ENCODE results near the gene RNF103. TPM values are rescaled to one million over a fixed set of nuclear protein-coding genes. Genes with fewer than 3 reads are reported as not detected.
A peak's percentile ranks its signal among the peaks of the same experiment; 100 is the strongest.

The RNF103 gene
- total and polyA plus RNA-seq, 2 of the 13 experiments (the other 11 are each of a cell fraction or from before 2014, with no cell fraction given), result 19.8 to 21.1 TPM

GRCh38 chr2:86562485-86562921, 61.2 kb downstream of the RNF103 start:
- Histone ChIP-seq H3K9me3 (ENCODE audit: low read length) (peaks cover 16% of the 10 kb centered on the region), H3K27ac (ENCODE audit: extremely low read length, insufficient read depth, low read length) (peak overlapping the region; percentile 97), H3K4me2 (ENCODE audit: low read depth, low read length) (peak overlapping the region; percentile 94), H3K4me1 (ENCODE audit: insufficient read depth, low read length) (peaks cover 40% of the 10 kb centered on the region), H4K20me1 (ENCODE audit: insufficient read depth, low read length) (no peaks in the 10 kb centered on the region), H3K9ac (ENCODE audit: insufficient read depth, low read depth, low read length) (peak overlapping the region; percentile 99), H3K27me3 (ENCODE audit: control insufficient read depth in 1 of 2, insufficient read depth in 2 of 2, low read length in 2 of 2) (no peaks in the 10 kb centered on the region; a peak in 1 of 5 replicates), H2AFZ (ENCODE audit: low read length) (peak overlapping the region; percentile 58), H3K4me3 (replicated peaks in 1 of 3; ENCODE audit: insufficient read depth in 1 of 3, low read depth in 2 of 3, low read length in 3 of 3) (peak overlapping the region; percentile 75 to 91 (median 88)), H3K36me3 (replicated peaks in 1 of 2; ENCODE audit: control insufficient read depth in 1 of 2, insufficient read depth in 2 of 2, low read length in 2 of 2) (no peaks in the 10 kb centered on the region), H3K79me2 (ENCODE audit: insufficient read depth, low read length) (peaks cover 40% of the 10 kb centered on the region)
- CTCF ChIA-PET (ENCODE audit: low intra/inter-chr PET ratio, low total read pairs), result no interaction called here
- intact Hi-C loops (cut with micrococcal nuclease; ENCODE audit: unreplicated experiment) (loop anchor here (5.0 kb wide), 1 partner anchor 60 kb away; the partner anchor contains the start of gene RNF103), in situ Hi-C loops (cut with HindIII; ENCODE audit: extremely low pct_ligation_motif_present, low pct_unique_long_range_greater_than_20kb) (no loop called here)
- ATAC-seq (no peak; the same call in 1 of the 3 replicates), DNase-seq (ENCODE audit: low spot score) (no peak), FAIRE-seq (no peak)
- no TSS peak for BruUV-seq (replicated peaks)
- POLR2A ChIA-PET, result interaction anchor here (0.7 to 3.2 kb wide), 4 partner anchors 10 to 121 kb away, joined by 3 to 14 read pairs (median 4); partner anchors contain the start of gene KDM3A
- under 1% methylated on average over 12 of the region's 16 CpGs for WGBS (ENCODE audit: low lambda C conversion rate)
- TF ChIP-seq ZNF124 (CRISPR knock-in tag; IDR thresholded peaks at IDR 0.05) (no peak), DPF2 (CRISPR knock-in tag; IDR thresholded peaks at IDR 0.05; ENCODE audit: borderline replicate concordance, low read depth) (0 out of 2 replicates have a peak, but pooled peaks have one; percentile 51), ZBTB42 (CRISPR knock-in tag; IDR thresholded peaks at IDR 0.05) (peak; percentile 40; the same call in 1 of the 2 replicates), SMAD1 (CRISPR knock-in tag; IDR thresholded peaks at IDR 0.05; ENCODE audit: borderline replicate concordance, low read depth) (0 out of 2 replicates have a peak, but pooled peaks have one; percentile 37), SMYD3 (CRISPR knock-in tag; IDR thresholded peaks at IDR 0.05) (no peak), ZNF646 (CRISPR knock-in tag; IDR thresholded peaks at IDR 0.05) (no peak), ZBTB39 (CRISPR knock-in tag; IDR thresholded peaks at IDR 0.05) (0 out of 2 replicates have a peak, but pooled peaks have one; percentile 51), MLX (CRISPR knock-in tag; IDR thresholded peaks at IDR 0.05) (0 out of 2 replicates have a peak, but pooled peaks have one; percentile 17), MATR3 (CRISPR knock-in tag; IDR thresholded peaks at IDR 0.05) (no peak), RFX5 (IDR thresholded peaks at IDR 0.05; ENCODE audit: low read depth, low read length) (no peak), THRA (CRISPR knock-in tag; IDR thresholded peaks at IDR 0.05; ENCODE audit: borderline replicate concordance) (no peak), ZNF138 (CRISPR knock-in tag; IDR thresholded peaks at IDR 0.05; ENCODE audit: low read depth) (0 out of 2 replicates have a peak, but pooled peaks have one; percentile 1), HCFC1 (IDR thresholded peaks at IDR 0.05; ENCODE audit: low read depth, low read length) (0 out of 2 replicates have a peak, but pooled peaks have one; percentile 35)

All from HepG2 (cell line).